ENCODE measurements around the gene KATNB1. TPM values are rescaled to one million over a fixed set of nuclear protein-coding genes. Genes with fewer than 3 reads are reported as not detected.
"Not testable (repeated sequence)": the region's sequence is repeated elsewhere in the genome, so short reads cannot be mapped to it uniquely, and the experiment has no call there.

The KATNB1 gene
- total RNA-seq, 2 experiments from 2014 or later: 25.5 to 30.0 TPM

DNA sequence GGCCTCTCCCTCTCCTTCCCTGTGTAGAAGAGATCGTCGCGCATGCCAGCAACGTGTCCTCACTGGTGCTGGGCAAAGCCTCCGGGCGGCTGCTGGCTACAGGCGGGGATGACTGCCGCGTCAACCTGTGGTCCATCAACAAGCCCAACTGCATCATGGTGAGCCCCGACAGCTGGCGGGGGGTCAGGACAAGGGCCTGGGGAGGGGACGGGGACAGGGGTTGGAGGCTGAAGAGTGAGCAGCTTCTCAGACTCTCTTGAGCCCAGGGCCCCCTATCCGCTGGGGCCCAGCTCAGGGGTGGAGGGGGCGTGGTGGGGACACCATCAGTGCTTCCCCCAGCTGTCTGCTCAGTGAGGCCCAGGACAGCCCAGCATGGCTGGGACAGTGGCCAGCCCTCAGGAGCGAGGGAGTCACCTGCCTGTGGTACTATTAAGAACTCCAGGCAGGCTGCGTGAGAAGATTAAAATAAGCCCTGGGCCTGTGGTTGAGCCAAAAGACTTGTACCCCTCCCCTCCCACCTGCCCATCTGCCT, 6.2 kb downstream of the KATNB1 start:
- H3K4me3 Mint-ChIP-seq: no peak overlapping the region
- H3K27me3 Mint-ChIP-seq (ENCODE audit: low read depth): no peaks in the 10 kb centered on the region
- intact Hi-C loops (cut with micrococcal nuclease): no loop called here
- peaks cover 8% of the 10 kb centered on the region for H3K36me3 Mint-ChIP-seq (ENCODE audit: low read depth)
- H3K27ac Mint-ChIP-seq: no peak overlapping the region
- no peaks in the 10 kb centered on the region for H3K9me3 Mint-ChIP-seq
- peaks cover 10% of the 10 kb centered on the region for H3K4me1 Mint-ChIP-seq (ENCODE audit: low read depth)
- CTCF ChIA-PET: interaction anchor here (1.9 kb wide), 1 partner anchor 13 kb away, joined by 5 read pairs; no protein-coding TSS in a partner anchor
- DNase-seq: no peak

DNA sequence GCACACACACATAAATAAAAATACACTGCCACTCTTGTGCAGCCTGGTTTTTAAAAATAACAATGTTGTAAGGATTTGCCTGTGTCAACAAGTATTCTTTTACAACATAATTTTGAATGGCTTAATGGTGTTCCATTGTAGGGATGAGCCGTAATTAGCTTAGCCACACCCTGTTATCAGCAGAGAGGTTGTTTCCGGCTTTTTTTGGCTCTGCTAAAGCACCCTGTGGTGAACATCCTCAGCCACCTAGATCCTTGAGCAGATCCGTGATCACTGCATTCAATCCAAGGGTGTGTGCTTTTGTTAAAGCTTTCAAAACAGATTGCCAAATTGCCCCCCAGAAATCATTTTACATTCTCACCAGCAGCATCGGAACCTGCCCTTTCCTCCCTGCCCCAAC, 7.0 kb downstream of the KATNB1 start:
- no peaks in the 10 kb centered on the region for H3K9me3 Mint-ChIP-seq
- H3K4me1 Mint-ChIP-seq (ENCODE audit: low read depth): peaks cover 2% of the 10 kb centered on the region
- H3K4me3 Mint-ChIP-seq: no peak overlapping the region
- intact Hi-C loops (cut with micrococcal nuclease): no loop called here
- no peak for DNase-seq
- no peaks in the 10 kb centered on the region for H3K27me3 Mint-ChIP-seq (ENCODE audit: low read depth)
- H3K27ac Mint-ChIP-seq: no peak overlapping the region
- CTCF ChIA-PET: interaction anchor here (1.9 kb wide), 1 partner anchor 12 kb away, joined by 5 read pairs; no protein-coding TSS in a partner anchor
- peaks cover 8% of the 10 kb centered on the region for H3K36me3 Mint-ChIP-seq (ENCODE audit: low read depth)

DNA sequence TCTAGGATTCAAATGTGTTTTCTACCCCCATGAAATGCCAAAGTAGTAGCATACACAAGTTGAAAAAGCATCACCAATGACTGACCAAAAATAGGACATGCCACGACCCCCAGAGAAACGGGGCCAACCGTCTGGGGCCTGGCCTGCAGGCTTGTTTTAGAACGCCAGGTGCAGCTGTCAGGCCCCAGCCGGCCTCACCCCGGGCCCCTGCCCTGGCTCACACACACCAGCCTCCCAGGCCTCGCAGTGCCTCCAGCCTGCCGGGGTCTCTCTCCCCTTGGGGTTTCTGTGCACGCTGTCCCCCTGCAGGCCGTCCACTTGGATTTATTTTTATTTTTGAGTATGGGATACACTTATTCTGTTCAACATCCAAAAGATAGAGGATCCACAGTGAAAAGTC, 7.9 kb downstream of the KATNB1 start:
- DNase-seq: no peak
- peaks cover 8% of the 10 kb centered on the region for H3K36me3 Mint-ChIP-seq (ENCODE audit: low read depth)
- no peak overlapping the region for H3K27ac Mint-ChIP-seq
- H3K9me3 Mint-ChIP-seq: no peaks in the 10 kb centered on the region
- CTCF ChIA-PET: no interaction called here
- H3K4me3 Mint-ChIP-seq: no peak overlapping the region
- intact Hi-C loops (cut with micrococcal nuclease): no loop called here
- H3K4me1 Mint-ChIP-seq (ENCODE audit: low read depth): no peaks in the 10 kb centered on the region
- no peaks in the 10 kb centered on the region for H3K27me3 Mint-ChIP-seq (ENCODE audit: low read depth)

DNA sequence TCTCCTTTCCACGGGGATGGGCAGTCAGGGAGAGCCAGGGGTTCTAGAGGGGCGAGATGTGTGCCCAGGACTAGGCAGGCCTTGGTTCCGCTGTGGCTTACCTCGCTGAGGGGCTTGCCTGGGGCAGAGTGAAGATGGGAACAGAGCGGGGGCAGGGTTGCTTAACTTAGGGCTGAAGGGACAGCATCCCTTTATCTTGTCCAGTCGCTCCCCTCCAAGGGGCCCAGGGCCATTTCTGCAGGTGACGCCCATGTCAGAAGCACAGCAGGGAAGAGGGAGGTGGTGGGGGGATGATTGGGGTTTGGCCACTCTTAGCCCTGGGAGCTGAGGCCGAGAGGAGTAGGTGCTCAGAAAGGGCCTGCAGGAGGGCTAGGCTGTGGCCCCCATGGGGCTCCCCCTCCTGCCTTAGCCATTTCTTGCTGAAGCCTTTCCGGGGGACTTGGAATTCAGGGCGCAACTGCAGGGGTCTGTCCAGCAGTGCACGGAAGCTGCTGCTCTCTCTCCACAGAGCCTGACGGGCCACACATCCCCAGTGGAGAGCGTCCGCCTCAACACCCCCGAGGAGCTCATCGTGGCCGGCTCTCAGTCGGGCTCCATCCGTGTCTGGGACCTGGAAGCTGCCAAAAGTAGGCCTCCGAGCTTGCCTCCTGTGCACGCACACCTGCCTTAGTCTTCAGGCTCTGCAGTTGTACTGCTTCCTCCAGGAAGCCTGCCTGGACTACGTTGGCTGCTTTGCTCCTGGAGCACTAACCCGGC, 8.5 kb downstream of the KATNB1 start:
- DNase-seq: no peak
- Mint-ChIP-seq H3K9me3 (no peaks in the 10 kb centered on the region), H3K27me3 (ENCODE audit: low read depth) (no peaks in the 10 kb centered on the region), H3K4me3 (no peak overlapping the region), H3K4me1 (ENCODE audit: low read depth) (no peaks in the 10 kb centered on the region), H3K36me3 (ENCODE audit: low read depth) (peaks cover 8% of the 10 kb centered on the region), H3K27ac (no peak overlapping the region)
- intact Hi-C loops (cut with micrococcal nuclease): no loop called here
- CTCF ChIA-PET: no interaction called here

DNA sequence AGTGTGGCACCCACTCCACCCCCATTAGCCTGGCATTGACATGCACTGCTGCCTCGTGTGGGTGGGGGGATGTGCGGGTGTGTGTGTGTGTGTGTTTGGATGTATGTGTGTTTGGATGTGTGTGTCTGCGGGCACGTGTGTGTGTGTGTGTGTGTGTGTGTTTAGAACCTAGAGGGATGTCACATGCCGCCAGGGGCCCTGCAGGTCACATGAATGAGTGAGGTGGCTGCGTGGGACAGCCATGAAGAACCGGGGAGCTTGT, 9.0 kb downstream of the KATNB1 start:
- H3K9me3 Mint-ChIP-seq: no peaks in the 10 kb centered on the region
- no peak for DNase-seq
- H3K27ac Mint-ChIP-seq: no peak overlapping the region
- no peaks in the 10 kb centered on the region for H3K4me1 Mint-ChIP-seq (ENCODE audit: low read depth)
- H3K36me3 Mint-ChIP-seq (ENCODE audit: low read depth): peaks cover 8% of the 10 kb centered on the region
- no peaks in the 10 kb centered on the region for H3K27me3 Mint-ChIP-seq (ENCODE audit: low read depth)
- intact Hi-C loops (cut with micrococcal nuclease): no loop called here
- no peak overlapping the region for H3K4me3 Mint-ChIP-seq
- CTCF ChIA-PET: no interaction called here

DNA sequence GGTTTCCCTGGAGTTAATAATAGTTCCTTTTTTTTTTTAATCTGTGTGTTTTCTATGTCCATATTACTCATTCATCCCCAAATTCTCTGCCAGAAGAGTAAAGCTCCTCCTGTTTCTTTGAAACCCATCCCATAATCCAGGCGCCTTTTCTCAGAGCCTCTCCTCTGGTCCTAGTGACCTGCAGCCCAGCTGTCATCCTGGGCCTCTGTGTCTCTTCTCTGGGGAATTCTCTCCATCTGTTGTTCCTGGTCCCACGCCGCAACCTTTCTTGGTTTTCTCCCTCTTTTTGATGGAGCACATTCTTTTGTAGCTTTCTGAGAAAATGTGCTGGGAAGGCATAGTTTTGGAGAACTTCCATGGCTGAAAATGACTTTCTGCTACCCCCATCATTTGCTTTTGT, 10.2 kb downstream of the KATNB1 start:
- CTCF ChIA-PET: interaction anchor here (0.6 kb wide), 1 partner anchor 157 kb away, joined by 4 read pairs; no protein-coding TSS in a partner anchor
- Mint-ChIP-seq H3K27ac (no peak overlapping the region), H3K27me3 (ENCODE audit: low read depth) (no peaks in the 10 kb centered on the region)

DNA sequence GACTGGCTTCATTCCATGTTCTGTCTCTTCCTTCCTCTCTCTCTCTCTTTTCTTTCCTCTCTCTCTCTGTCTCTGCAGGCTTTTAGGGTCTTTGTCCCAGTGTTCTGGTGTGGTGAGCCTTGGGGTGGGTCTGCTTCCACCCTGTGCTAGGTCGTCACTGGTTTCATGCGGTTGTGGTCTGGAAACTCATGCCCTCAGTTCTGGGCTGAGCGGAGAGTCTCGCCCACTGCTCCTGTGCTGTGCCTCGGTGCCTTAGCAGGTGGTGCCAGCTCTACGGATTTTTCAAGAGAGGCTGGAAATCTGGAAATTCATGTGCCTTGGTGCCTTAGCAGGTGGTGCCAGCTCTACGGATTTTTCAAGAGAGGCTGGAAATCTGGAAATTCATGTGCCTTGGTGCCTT, 10.7 kb downstream of the KATNB1 start:
- H3K27me3 Mint-ChIP-seq (ENCODE audit: low read depth); DNase-seq; H3K27ac Mint-ChIP-seq; CTCF ChIA-PET; H3K36me3 Mint-ChIP-seq (ENCODE audit: low read depth); H3K4me3 Mint-ChIP-seq; intact Hi-C loops (cut with micrococcal nuclease); H3K4me1 Mint-ChIP-seq (ENCODE audit: low read depth); H3K9me3 Mint-ChIP-seq: not testable (repeated sequence)

More for the DNA sequence above, 10.2 kb downstream of the KATNB1 start:
- H3K4me3 Mint-ChIP-seq: no peak overlapping the region
- no peaks in the 10 kb centered on the region for H3K4me1 Mint-ChIP-seq (ENCODE audit: low read depth)
- peaks cover 9% of the 10 kb centered on the region for H3K36me3 Mint-ChIP-seq (ENCODE audit: low read depth)
- no peaks in the 10 kb centered on the region for H3K9me3 Mint-ChIP-seq
- DNase-seq: no peak
- intact Hi-C loops (cut with micrococcal nuclease): no loop called here

DNA sequence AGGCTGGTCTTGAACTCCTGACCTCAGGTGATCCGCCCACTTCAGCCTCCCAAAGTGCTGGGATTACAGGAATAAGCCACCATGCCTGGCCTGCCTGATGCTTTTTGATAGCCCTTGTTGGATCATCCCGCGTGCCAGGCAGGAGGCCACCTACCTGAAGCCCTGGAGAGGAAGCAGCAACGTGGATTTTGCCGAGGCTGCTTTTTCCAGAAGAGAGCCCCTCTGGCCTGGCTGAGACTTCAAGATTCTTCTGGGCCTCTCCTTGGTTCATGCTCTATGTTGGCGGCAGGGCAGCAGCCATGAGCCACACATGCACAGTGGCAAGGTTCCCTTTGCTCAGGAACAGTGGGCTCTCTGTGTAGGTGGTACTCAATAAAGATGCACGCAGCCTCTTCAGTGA, 11.5 kb downstream of the KATNB1 start:
- Mint-ChIP-seq H3K9me3 (no peaks in the 10 kb centered on the region), H3K27ac (no peak overlapping the region), H3K4me3 (no peak overlapping the region), H3K4me1 (ENCODE audit: low read depth) (no peaks in the 10 kb centered on the region), H3K27me3 (ENCODE audit: low read depth) (no peaks in the 10 kb centered on the region), H3K36me3 (ENCODE audit: low read depth) (peaks cover 6% of the 10 kb centered on the region)
- no peak for DNase-seq
- CTCF ChIA-PET: no interaction called here
- intact Hi-C loops (cut with micrococcal nuclease): no loop called here

DNA sequence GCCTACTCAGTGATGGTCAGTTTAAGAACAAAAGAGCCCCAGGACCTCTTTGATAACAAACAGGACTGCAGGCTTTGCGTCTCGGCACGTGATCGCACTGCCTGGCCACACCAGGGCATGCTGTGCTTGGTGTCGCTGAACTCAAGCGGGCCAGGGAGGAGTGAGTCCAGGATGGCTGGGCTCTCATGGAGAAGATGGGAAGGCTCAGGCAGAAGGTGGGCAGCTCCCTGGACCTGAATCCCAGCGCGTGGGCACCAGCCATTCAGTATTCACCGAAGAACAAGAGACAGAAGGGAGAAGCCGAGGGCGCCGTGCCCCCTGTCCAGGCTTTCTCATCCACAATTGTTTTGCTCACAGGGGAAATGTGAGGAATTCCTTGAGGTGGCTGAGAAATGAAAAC, 11.9 kb downstream of the KATNB1 start:
- DNase-seq: no peak
- Mint-ChIP-seq H3K9me3 (no peaks in the 10 kb centered on the region), H3K27ac (no peak overlapping the region), H3K27me3 (ENCODE audit: low read depth) (no peaks in the 10 kb centered on the region), H3K36me3 (ENCODE audit: low read depth) (peaks cover 6% of the 10 kb centered on the region), H3K4me3 (no peak overlapping the region), H3K4me1 (ENCODE audit: low read depth) (no peaks in the 10 kb centered on the region)
- CTCF ChIA-PET: no interaction called here
- intact Hi-C loops (cut with micrococcal nuclease): no loop called here

DNA sequence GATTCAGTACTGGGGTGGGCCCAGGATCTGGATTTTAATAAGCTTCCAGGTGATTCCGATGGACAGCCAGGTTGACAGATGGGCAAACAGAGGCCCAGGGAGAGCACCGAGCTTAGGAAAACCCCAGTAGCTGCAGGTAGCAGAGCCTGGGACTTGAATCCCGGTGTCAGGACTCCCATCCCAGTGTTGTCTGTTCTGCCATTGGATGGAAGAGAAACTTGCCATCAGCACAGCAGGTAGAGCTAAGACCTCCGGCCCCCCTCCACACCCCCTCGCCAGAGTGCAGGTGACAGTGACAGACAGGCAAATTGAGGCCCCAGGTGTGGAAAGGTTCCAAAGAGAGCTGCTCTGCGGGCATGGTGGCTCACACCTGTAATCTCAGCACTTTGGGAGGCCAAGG, 12.4 kb downstream of the KATNB1 start:
- Mint-ChIP-seq H3K27me3 (ENCODE audit: low read depth) (no peaks in the 10 kb centered on the region), H3K36me3 (ENCODE audit: low read depth) (peaks cover 6% of the 10 kb centered on the region), H3K9me3 (no peaks in the 10 kb centered on the region), H3K27ac (no peak overlapping the region), H3K4me1 (ENCODE audit: low read depth) (no peaks in the 10 kb centered on the region), H3K4me3 (no peak overlapping the region)
- DNase-seq: no peak
- CTCF ChIA-PET: no interaction called here
- intact Hi-C loops (cut with micrococcal nuclease): no loop called here

DNA sequence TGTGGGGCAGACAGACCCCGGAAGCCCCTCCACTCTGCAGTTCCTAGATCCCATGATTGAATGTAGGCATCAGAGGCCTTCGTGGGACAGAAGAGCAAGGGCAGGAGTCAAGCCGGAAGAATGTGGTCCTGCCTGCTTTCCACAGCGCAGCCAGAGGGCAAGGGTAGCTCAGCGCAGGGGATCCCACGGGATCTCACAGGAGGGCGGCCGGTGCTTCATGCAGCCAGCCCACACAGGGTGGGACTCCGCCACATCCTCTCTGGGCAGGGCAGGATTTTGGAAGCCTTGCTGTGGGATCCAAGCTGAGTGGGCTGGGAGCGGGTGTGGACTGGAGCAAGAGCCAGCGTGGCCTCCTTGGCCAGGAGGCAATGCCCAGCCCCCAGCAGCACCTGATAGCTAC, 13.0 kb downstream of the KATNB1 start:
- Mint-ChIP-seq H3K27ac (no peak overlapping the region), H3K4me1 (ENCODE audit: low read depth) (no peaks in the 10 kb centered on the region), H3K36me3 (ENCODE audit: low read depth) (peaks cover 6% of the 10 kb centered on the region), H3K9me3 (no peaks in the 10 kb centered on the region), H3K4me3 (no peak overlapping the region), H3K27me3 (ENCODE audit: low read depth) (no peaks in the 10 kb centered on the region)
- intact Hi-C loops (cut with micrococcal nuclease): no loop called here
- DNase-seq: no peak
- CTCF ChIA-PET: interaction anchor here (1.0 kb wide), 1 partner anchor 11 kb away, joined by 3 read pairs; no protein-coding TSS in a partner anchor

DNA sequence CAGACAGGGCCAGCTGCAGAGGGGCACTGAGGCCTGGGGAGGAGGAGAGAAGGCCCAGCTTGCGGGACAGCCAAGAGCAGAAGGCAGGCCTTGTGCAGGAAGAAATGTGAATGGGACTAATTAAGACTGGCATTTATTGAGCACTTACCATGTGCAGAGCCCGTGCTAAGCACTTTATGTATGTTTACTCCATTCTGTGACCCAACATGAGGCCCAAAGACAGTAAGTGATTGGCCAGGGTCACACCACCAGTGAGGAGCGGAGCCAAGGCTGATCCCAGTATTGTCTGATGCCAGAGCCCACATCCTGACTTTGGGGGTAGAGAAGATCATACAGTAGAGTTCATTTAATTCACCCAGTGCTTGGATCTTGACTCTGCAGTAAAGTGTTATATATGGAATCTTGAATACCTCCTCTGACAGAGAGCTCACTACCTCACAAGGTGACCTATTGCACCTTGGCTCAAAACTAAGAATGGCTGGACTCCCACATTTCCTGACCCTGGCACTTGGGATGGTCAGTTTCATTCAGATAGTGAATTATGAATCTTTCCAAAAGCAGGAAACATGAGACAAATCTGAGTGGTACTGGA, 13.6 kb downstream of the KATNB1 start:
- Mint-ChIP-seq H3K27ac (no peak overlapping the region), H3K4me3 (no peak overlapping the region), H3K9me3 (no peaks in the 10 kb centered on the region), H3K36me3 (ENCODE audit: low read depth) (peaks cover 8% of the 10 kb centered on the region), H3K4me1 (ENCODE audit: low read depth) (no peaks in the 10 kb centered on the region), H3K27me3 (ENCODE audit: low read depth) (no peaks in the 10 kb centered on the region)
- no peak for DNase-seq
- CTCF ChIA-PET: interaction anchor here (1.0 kb wide), 1 partner anchor 10 kb away, joined by 3 read pairs; no protein-coding TSS in a partner anchor
- intact Hi-C loops (cut with micrococcal nuclease): no loop called here

DNA sequence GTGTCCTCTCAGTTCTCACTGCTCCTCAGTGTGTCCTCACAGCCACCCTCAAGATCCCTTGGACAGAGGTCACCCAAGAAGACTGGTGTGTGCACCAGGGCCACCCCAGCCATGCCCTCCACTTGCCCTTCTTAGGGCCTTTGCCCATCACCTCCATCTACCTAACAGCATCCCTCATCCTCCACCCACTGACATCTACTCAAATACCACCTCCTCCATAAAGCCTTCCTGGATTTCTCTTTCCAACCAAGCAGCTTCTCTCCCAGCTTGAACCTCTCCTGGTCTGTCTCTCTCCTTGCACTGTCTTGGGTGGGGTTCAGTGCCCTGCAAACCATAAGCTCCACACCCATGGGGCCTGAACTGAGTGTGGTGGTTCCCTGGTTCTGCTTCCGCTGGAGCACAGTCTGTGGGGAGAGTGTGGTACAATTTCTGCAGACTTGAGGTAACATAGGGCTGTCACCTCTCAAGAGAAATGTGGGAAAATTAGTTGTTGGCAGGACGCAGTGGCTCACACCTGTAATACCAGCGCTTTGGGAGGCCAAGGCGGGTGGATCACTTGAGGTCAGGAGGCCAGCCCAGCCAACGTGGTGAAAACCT, 14.4 kb downstream of the KATNB1 start:
- H3K4me1 Mint-ChIP-seq (ENCODE audit: low read depth): no peaks in the 10 kb centered on the region
- intact Hi-C loops (cut with micrococcal nuclease): no loop called here
- no peak overlapping the region for H3K27ac Mint-ChIP-seq
- no peak overlapping the region for H3K4me3 Mint-ChIP-seq
- no peaks in the 10 kb centered on the region for H3K9me3 Mint-ChIP-seq
- CTCF ChIA-PET: no interaction called here
- no peak for DNase-seq
- no peaks in the 10 kb centered on the region for H3K27me3 Mint-ChIP-seq (ENCODE audit: low read depth)
- H3K36me3 Mint-ChIP-seq (ENCODE audit: low read depth): peaks cover 9% of the 10 kb centered on the region

All from activated naive CD4-positive, alpha-beta T cell treated with anti-CD3 and anti-CD28 coated beads for 36 hours (primary cell).